ENCODE results near the gene ULK3.
"Not testable (repeated sequence)": the region's sequence is repeated elsewhere in the genome, so short reads cannot be mapped to it uniquely, and the experiment has no call there.

The ULK3 gene, protein sequence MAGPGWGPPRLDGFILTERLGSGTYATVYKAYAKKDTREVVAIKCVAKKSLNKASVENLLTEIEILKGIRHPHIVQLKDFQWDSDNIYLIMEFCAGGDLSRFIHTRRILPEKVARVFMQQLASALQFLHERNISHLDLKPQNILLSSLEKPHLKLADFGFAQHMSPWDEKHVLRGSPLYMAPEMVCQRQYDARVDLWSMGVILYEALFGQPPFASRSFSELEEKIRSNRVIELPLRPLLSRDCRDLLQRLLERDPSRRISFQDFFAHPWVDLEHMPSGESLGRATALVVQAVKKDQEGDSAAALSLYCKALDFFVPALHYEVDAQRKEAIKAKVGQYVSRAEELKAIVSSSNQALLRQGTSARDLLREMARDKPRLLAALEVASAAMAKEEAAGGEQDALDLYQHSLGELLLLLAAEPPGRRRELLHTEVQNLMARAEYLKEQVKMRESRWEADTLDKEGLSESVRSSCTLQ

GRCh38 chr15:74842581-74843444 is at the start of gene ULK3:
Gene ULK3, minus strand, starts transcription at chr15:74843156. Its CDS starts 51 bp downstream, at chr15:74843105.
- DNase-seq (ENCODE audit: low read depth in 2 of 3, low spot score in 2 of 3) = peak; percentile 79 to 93 (median 89)

DNA sequence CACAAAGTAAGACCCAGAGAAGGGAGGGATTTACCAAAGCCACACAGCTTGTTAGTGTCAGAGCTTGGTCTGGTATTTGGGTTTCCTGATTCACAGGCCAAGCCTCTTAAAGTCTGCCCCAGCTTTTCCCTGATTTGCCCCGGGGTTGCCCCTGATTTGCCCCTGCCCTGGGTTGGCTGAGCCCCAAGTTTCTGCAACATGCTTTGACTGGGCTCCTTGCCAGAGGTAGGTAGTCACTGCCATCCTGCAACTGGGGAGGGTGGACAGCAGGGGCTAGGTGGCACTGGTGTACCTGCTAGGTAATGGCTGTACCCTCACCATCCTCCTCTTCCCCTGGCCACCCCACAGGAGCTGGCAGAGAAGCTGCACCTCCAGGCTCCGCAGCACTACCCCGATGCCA is 49.4 kb upstream of the ULK3 start:
- no peak for DNase-seq (ENCODE audit: low read depth in 2 of 3, low spot score in 2 of 3)

GRCh38 chr15:74891469-74891868 is 48.5 kb upstream of the ULK3 start:
- no peak for DNase-seq (ENCODE audit: low read depth in 2 of 3, low spot score in 2 of 3)

DNA sequence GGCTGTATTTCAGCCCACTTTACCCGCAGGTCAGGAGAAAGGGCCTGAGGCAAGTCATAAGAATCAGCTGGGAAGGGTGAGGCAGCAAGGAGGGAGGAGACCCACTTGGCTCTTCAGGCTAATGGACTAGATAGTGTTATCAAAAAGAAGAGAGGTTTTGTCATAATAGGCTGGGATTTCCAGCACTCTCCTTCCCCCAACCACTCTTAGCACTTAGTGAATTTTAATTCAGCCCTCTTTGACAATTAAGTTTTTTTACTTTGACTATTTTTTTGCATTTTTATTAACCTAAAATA is 47.7 kb upstream of the ULK3 start:
- DNase-seq (ENCODE audit: low read depth in 2 of 3, low spot score in 2 of 3) = no peak

- peak; percentile 75 to 77 (median 76) for DNase-seq (ENCODE audit: low read depth in 2 of 3, low spot score in 2 of 3)
Measured at GRCh38 chr15:74889883-74890664, 47.1 kb upstream of the ULK3 start, which contains the start of gene MPI. Gene MPI, plus strand, starts transcription at chr15:74890042. Its CDS starts 32 bp downstream, at chr15:74890074.

GRCh38 chr15:74889390-74889882 is 46.5 kb upstream of the ULK3 start:
- DNase-seq (ENCODE audit: low read depth in 2 of 3, low spot score in 2 of 3) = no peak

- DNase-seq (ENCODE audit: low read depth in 2 of 3, low spot score in 2 of 3) = no peak
Measured at GRCh38 chr15:74888716-74889115, 45.8 kb upstream of the ULK3 start.

DNA sequence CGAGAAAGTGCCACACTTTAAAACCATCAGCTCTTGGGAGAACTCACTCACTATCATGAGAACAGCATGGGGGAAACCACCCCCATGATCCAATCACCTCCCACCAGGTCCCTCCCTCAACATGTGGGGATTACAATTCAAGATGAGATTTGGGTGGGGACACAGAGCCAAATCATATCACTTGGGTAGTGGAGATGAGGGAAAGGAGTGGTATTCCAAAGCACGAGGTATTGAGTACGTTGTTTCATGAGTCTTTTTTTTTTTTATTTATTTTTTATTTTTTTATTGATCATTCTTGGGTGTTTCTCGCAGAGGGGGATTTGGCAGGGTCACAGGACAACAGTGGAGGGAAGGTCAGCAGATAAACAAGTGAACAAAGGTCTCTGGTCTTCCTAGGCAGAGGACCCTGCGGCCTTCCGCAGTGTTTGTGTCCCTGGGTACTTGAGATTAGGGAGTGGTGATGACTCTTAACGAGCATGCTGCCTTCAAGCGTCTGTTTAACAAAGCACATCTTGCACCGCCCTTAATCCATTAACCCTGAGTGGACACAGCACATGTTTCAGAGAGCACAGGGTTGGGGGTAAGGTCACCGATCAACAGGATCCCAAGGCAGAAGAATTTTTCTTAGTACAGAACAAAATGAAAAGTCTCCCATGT is 44.7 kb upstream of the ULK3 start:
- not testable (repeated sequence) for DNase-seq (ENCODE audit: low read depth in 2 of 3, low spot score in 2 of 3)

DNA sequence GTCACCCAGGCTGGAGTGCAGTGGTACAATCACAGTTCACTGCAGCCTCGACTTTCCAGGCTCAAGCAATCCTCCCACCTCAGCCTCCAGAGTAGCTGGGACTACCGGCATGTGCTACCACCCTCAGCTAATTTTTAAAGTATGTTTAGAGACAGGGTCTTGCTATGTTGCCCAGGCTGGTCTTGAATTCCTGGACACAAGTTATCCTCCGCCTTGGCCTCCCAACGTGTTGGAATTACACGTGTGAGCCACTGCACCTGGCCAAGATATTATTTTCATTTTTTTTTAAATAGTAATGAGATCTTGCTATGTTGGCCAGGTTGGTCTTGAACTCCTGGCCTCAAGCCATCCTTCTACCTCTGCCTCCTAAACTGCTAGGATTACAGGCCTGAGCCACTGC is 42.5 kb upstream of the ULK3 start:
- DNase-seq (ENCODE audit: low read depth in 2 of 3, low spot score in 2 of 3) = no peak

GRCh38 chr15:74884428-74885223 is 41.7 kb upstream of the ULK3 start:
- no peak for DNase-seq (ENCODE audit: low read depth in 2 of 3, low spot score in 2 of 3)

DNA sequence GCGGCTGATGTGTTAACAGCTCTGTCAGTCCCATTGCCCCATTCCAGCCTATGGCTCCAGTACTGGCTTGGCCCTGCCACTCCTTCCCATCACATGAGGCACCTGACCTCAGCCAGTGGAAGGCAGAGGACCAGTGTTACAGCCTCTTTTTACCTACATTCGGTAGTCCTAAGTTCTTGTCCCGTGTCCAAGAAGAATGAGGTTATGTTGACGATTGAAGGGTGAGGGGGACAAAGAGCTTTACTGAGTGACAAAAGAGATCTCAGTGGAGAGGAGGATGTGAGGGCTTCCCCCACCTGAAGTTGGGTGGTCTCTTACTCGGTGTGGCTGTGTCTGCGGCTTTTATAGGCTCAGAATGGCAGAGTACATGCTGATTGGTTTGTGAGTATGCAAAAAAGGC is 39.6 kb upstream of the ULK3 start:
- no peak for DNase-seq (ENCODE audit: low read depth in 2 of 3, low spot score in 2 of 3)

GRCh38 chr15:74878273-74878672 is 35.3 kb upstream of the ULK3 start:
- no peak for DNase-seq (ENCODE audit: low read depth in 2 of 3, low spot score in 2 of 3)

GRCh38 chr15:74873756-74874424 is 30.9 kb upstream of the ULK3 start:
- DNase-seq (ENCODE audit: low read depth in 2 of 3, low spot score in 2 of 3) = no peak

DNA sequence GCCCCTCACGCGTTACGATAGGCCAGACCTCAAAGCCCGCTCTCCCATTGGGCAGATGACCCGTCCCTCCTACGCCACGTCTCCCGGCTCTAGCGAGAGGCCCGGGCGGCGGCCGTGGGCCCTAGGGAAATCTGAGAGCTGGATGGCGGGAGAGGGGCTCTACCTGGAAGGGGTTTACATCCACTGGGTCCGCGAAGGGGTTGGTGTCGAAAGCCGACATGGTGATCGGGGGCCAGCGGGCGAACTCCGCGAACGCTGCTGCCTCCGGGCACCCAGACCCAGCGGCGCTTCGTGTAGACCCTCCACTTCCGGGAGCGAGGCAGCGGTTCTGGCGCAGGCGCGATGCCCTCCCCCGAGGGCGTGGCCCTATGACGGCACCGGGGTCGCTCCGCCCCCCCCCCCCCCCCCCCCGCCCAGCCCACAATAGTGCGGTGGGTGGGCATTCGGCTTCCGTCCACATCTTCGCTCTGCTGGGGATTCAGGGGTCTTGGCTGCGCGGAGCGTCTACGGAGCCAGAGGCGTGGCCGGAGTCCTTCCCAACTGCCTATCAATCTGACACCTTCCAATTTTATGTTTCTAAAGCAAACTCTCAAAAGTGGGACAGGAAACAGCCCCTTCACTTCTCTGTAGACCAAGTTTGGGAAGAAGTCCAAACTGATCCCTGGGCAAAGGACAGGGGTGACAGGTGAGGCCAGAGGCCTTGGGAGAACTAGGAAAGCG is 30.2 kb upstream of the ULK3 start, which contains the start of gene SCAMP2:
Gene SCAMP2 (minus strand): TSS at position 330 of the 720 bp plus-strand sequence. CDS start 110 bp downstream, at position 220.
- peak; percentile 79 to 87 (median 79) for DNase-seq (ENCODE audit: low read depth in 2 of 3, low spot score in 2 of 3)

DNA sequence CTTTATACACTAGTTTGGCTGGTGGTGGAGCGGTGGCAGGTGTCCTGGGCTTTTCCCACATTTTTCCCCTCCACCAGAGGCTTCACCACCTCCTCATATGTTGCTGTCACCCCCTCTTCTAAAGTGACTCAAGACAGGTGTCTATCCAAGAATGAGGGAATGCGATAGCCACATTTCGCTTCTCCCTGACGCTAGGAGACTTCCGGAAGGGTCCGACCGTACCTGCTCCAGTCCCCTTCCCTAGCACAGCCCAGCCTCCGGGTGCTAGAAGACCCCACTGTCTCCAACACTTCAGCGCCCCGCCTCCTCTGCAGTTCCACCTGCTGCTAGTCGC is 29.7 kb upstream of the ULK3 start:
- no peak for DNase-seq (ENCODE audit: low read depth in 2 of 3, low spot score in 2 of 3)

- no peak for DNase-seq (ENCODE audit: low read depth in 2 of 3, low spot score in 2 of 3)
Measured at GRCh38 chr15:74870436-74871215, 27.7 kb upstream of the ULK3 start.

- no peak for DNase-seq (ENCODE audit: low read depth in 2 of 3, low spot score in 2 of 3)
Measured at GRCh38 chr15:74869726-74870407, 26.9 kb upstream of the ULK3 start.

Data from activated CD8-positive, alpha-beta memory T cell treated with anti-CD3 and anti-CD28 coated beads for 48 hours (primary cell).